Esophagus squamous epithelium (tissue), 5 donors: ENCODE results near the gene TBC1D9. TPM values are rescaled to one million over a fixed set of nuclear protein-coding genes. Genes with fewer than 3 reads are reported as not detected.

Source experiments
- DNase-seq: peaks from one replicate; lab custom pipeline; 2025; lab: John Stamatoyannopoulos, UW
- H3K27ac ChIP-seq, 4 donors: fragments of 200-600 bp; sonication (generic); one replicate each; pipeline ENCODE4 v1.5.1; 2016 to 2019; ENCODE audit warnings: mild to moderate bottlenecking in 1 of 4
- H3K27me3 ChIP-seq, 4 donors: fragments of 200-600 bp; sonication (generic); 1 replicate in 3 of 4; 2 replicates in 1 of 4; pipeline versions ENCODE4 v1.5.1 to v1.6.0; 2017 to 2021; ENCODE audit warnings: antibody characterized with exemption in 1 of 4
- H3K36me3 ChIP-seq, 3 donors: fragments of 200-600 bp; sonication (generic); one replicate each; pipeline ENCODE4 v1.5.1; 2016 to 2019
- H3K4me1 ChIP-seq, 3 donors: fragments of 200-600 bp; sonication (generic); one replicate each; pipeline ENCODE4 v1.5.1; 2017 to 2019
- H3K4me3 ChIP-seq, 4 donors: fragments of 200-600 bp; sonication (generic); 1 replicate in 3 of 4; 2 replicates in 1 of 4; pipeline ENCODE4 v1.5.1; 2016 to 2019; ENCODE audit warnings: mild to moderate bottlenecking in 2 of 4, moderate library complexity in 1 of 4
- H3K9me3 ChIP-seq, 3 donors: fragments of 200-600 bp; sonication (generic); one replicate each; pipeline ENCODE4 v1.5.1; 2016 to 2019
- CTCF ChIP-seq, 6 experiments: fragments of 450-650 bp in 4 of 6; fragments of 200-600 bp in 2 of 6; sonication (generic) in 2 of 6; IDR thresholded peaks; one replicate each; pipeline ENCODE4 v1.5.1; 2016 to 2019; ENCODE audit warnings: antibody characterized with exemption in 6 of 6, mild to moderate bottlenecking in 4 of 6, moderate library complexity in 4 of 6
- POLR2A ChIP-seq, 4 donors: fragments of 450-650 bp; IDR thresholded peaks; one replicate each; pipeline ENCODE4 v1.6.1; 2017; ENCODE audit warnings: antibody characterized with exemption in 4 of 4, mild to moderate bottlenecking in 4 of 4, moderate library complexity in 3 of 4
- WGBS, 2 donors: methylation state at CpG; one replicate each; pipeline ENCODE4 v1.1.5; 2018; 5-methylcytosine and 5-hydroxymethylcytosine counted together
- intact Hi-C: fragments of 100-400 bp; cut with DNase I; formaldehyde crosslinking; loops from one replicate; pipeline ENCODE4 v1.15.0; 2022
- total RNA-seq, 4 donors: library from RNA; depleted of rRNA; stranded (reverse); fragments of >200 nt; gene quantifications; one replicate each; pipeline ENCODE4 v1.1.0, GENCODE V29; 2016
- donor health status: DM: yes; HTN: yes; CAD: no.

The TBC1D9 gene
- total RNA-seq, 4 donors from 2014 or later = 8.6 to 21.0 (median 11.5) TPM

- no peak for DNase-seq
- 49 to 53% methylated on average over 2 of the region's 2 CpGs for WGBS, 2 donors
- no peak overlapping the region for H3K27ac ChIP-seq
- intact Hi-C loops = no loop called here
- TF ChIP-seq CTCF (IDR thresholded peaks at IDR 0.05) (no peak), POLR2A (IDR thresholded peaks at IDR 0.05) (no peak)
- H3K4me3 ChIP-seq = no peak overlapping the region
- H3K9me3 ChIP-seq = no peaks in the 10 kb centered on the region
- no peaks in the 10 kb centered on the region for H3K36me3 ChIP-seq
- H3K27me3 ChIP-seq = no peaks in the 10 kb centered on the region
- peaks cover 0 to 77% (median 26%) of the 10 kb centered on the region in 3 donors for H3K4me1 ChIP-seq
Observed at GRCh38 chr4:140732780-140733179, 23.4 kb downstream of the TBC1D9 start.

- peaks cover 0 to 63% (median 19%) of the 10 kb centered on the region in 3 donors for H3K4me1 ChIP-seq
- no peaks in the 10 kb centered on the region for H3K9me3 ChIP-seq
- no peak overlapping the region for H3K4me3 ChIP-seq
- no peak for TF ChIP-seq POLR2A (IDR thresholded peaks at IDR 0.05)
- TF ChIP-seq CTCF (IDR thresholded peaks at IDR 0.05) = no peak
- WGBS, 2 donors = 91 to 93% methylated on average over 5 to 6 of the region's 6 CpGs
- no peaks in the 10 kb centered on the region for H3K36me3 ChIP-seq
- no peaks in the 10 kb centered on the region for H3K27me3 ChIP-seq
- DNase-seq = no peak
- H3K27ac ChIP-seq = no peak overlapping the region
- intact Hi-C loops = no loop called here
Observed at GRCh38 chr4:140729344-140730049, 26.7 kb downstream of the TBC1D9 start.

- Histone ChIP-seq H3K36me3 (no peaks in the 10 kb centered on the region), H3K9me3 (no peaks in the 10 kb centered on the region), H3K27ac (no peak overlapping the region), H3K27me3 (no peaks in the 10 kb centered on the region), H3K4me1 (peaks cover 0 to 41% (median 15%) of the 10 kb centered on the region in 3 donors), H3K4me3 (no peak overlapping the region)
- DNase-seq = no peak
- TF ChIP-seq CTCF (IDR thresholded peaks at IDR 0.05) (no peak), POLR2A (IDR thresholded peaks at IDR 0.05) (no peak)
- intact Hi-C loops = no loop called here
- WGBS, 2 donors = 71 to 76% methylated on average over 3 of the region's 3 CpGs
Observed at GRCh38 chr4:140726776-140727500, 29.2 kb downstream of the TBC1D9 start.

GRCh38 chr4:140725556-140725955 lies 30.6 kb downstream of the TBC1D9 start:
- Histone ChIP-seq H3K36me3 (no peaks in the 10 kb centered on the region), H3K9me3 (no peaks in the 10 kb centered on the region), H3K4me1 (peaks cover 4 to 53% (median 20%) of the 10 kb centered on the region in 3 donors), H3K27ac (no peak overlapping the region), H3K4me3 (no peak overlapping the region), H3K27me3 (no peaks in the 10 kb centered on the region)
- TF ChIP-seq POLR2A (IDR thresholded peaks at IDR 0.05) = no peak
- no peak for TF ChIP-seq CTCF (IDR thresholded peaks at IDR 0.05)
- no peak for DNase-seq
- 91 to 97% methylated on average over 5 of the region's 5 CpGs for WGBS, 2 donors
- intact Hi-C loops = no loop called here

GRCh38 chr4:140724760-140725159 lies 31.4 kb downstream of the TBC1D9 start:
- Histone ChIP-seq H3K9me3 (no peaks in the 10 kb centered on the region), H3K4me3 (no peak overlapping the region), H3K27me3 (no peaks in the 10 kb centered on the region), H3K4me1 (peaks cover 7 to 53% (median 25%) of the 10 kb centered on the region in 3 donors), H3K27ac (no peak overlapping the region), H3K36me3 (no peaks in the 10 kb centered on the region)
- intact Hi-C loops = no loop called here
- DNase-seq = no peak
- TF ChIP-seq CTCF (IDR thresholded peaks at IDR 0.05) = no peak
- no peak for TF ChIP-seq POLR2A (IDR thresholded peaks at IDR 0.05)
- 61 to 81% methylated on average over 5 of the region's 5 CpGs for WGBS, 2 donors
